Measurements from ENCODE around the gene URM1.

The URM1 gene

DNA sequence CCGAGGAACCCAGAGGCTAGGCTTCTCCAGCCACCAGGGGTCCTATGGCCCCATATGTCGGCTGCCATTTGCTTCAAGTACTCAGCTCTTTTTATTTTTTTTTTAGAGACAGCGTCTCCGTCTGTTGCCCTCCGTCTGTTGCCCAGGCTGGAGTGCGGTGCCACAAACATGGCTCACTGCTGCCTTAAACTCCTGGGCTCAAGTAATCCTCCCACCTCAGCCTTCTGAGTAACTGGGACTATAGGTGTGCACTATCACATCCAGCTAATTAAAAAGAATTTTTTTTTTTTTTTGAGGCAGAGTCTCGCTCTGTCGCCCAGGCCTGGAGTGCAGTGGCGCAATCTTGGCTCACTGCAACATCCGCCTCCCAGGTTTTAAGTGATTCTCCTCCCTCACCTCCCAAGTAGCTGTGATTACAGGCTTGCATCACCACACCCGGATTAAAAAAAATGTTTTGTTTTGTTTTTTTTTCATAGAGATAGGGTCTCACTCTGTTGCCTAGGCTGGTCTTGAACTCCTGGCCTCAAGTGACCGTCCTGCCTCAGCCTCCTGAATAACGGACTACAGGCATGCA lies 58.4 kb downstream of the URM1 start:
- DNase-seq (ENCODE audit: low read depth): no peak

GRCh38 chr9:128431207-128431606 lies 60.0 kb downstream of the URM1 start:
- no peak for DNase-seq (ENCODE audit: low read depth)

DNA sequence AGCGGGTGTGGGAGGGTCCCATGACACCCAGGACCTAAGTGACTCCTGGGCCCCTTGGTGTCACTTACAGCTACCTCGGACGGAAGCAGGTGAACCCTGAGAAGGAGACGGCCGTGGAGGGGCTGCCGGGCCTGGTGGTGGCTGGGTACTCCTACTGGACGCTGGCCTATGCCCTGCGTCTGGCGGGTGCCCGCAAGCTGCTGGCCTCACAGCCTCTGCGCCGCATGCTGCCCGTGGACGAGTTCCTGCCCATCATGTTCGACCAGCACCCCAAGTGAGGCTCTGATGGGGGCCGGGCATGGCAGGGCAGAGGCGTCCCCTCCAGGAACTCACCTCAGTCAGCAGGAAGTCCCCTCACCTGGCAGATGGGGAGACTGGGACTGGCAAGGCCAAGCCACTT lies 63.2 kb downstream of the URM1 start:
- no peak for DNase-seq (ENCODE audit: low read depth)

DNA sequence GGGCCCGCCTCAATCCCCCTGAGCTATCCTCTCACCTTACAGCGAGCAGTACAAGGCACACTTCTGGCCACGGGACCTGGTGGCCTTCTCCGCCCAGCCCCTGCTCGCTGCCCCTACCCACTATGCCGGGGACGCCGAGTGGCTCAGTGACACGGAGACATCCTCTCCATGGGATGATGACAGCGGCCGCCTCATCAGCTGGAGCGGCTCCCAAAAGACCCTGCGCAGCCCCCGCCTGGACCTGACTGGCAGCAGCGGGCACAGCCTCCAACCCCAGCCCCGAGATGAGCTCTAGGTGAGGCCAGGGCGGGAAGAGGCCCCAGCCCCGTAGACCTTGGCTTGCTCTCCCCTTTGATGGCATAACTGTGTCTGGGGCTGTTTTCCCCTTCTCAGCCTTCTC lies 64.4 kb downstream of the URM1 start:
- DNase-seq (ENCODE audit: low read depth): no peak

GRCh38 chr9:128438343-128439109 lies 67.4 kb downstream of the URM1 start:
- no peak for DNase-seq (ENCODE audit: low read depth)

DNA sequence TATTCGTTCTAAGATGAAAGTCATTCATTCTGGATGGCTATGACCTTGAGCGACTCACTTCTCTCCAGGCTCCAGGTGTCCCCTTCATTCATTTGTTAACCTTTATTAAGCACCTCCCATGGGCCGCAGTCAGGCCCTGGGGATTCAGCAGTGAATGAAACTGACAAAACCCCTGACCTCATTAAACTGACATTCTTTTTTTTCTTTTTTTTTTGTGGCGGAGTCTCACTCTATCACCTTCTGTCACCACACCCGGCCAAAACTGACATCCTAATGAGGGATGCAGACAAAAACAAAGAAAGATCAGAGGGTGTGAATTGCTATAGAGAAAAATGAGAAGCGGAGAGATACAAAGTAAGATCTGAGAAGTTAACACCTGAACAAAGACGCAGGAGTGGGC lies 68.1 kb downstream of the URM1 start:
- no peak for DNase-seq (ENCODE audit: low read depth)
